ENCODE results near the gene BORCS6. TPM values are rescaled to one million over a fixed set of nuclear protein-coding genes. Genes with fewer than 3 reads are reported as not detected.

Gene BORCS6
- total and polyA plus RNA-seq, 2 of the 13 experiments (the other 11 are each of a cell fraction or from before 2014, with no cell fraction given), result 2.0 to 5.1 TPM

DNA sequence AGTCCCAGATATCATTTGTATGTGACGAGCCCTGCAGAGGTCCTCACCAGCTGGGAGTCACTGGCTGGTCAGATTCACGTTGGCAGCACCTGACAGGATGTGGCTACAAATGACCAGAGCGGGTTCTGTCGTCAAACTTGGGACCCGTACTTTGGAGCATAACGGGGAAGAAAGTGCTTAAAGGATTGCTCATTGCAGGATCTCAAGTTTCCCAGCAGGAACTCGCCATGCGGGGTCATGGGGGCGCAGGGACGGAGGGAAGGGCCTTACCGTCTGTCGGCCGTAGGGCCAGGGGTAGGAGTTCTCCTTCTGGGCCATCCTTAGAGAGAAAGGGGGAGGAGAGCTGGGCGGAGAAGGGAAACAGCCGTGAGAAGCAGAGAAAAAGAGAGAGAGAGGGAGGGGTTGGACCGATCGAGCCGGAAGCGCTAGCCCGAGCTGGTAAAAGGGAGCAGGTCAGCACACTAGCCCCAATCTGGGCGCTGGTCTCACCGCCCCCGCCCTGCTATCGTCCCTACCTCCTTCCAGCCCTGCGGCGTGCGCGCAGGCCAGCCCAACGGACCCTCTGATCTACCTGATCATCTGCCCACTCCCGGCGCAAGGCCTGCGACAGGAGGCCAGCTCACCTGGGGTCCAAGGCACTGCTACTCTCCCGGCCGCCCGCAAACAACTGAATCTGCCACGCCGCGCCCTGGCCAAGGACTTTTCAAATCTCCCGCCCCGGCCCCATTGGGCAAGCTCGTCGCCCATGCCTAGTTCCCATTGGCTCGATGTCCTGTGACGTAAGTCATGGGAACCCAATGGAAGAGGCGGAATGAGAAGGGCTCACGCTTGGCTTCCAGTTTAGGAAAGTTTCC is 20.2 kb upstream of the BORCS6 start, which contains the start of gene AURKB (continued):
- TF ChIP-seq ZFX (CRISPR knock-in tag; IDR thresholded peaks at IDR 0.05; ENCODE audit: low read depth), result peak; percentile 92
- TF ChIP-seq MTA1 (CRISPR knock-in tag; IDR thresholded peaks at IDR 0.05; ENCODE audit: borderline replicate concordance), result peak; percentile 58; the same call in 1 of the 2 replicates
- no peak; the same call in 1 of the 2 replicates for TF ChIP-seq SNAPC2 (CRISPR knock-in tag; IDR thresholded peaks at IDR 0.05)
- TF ChIP-seq, protein P1, sequence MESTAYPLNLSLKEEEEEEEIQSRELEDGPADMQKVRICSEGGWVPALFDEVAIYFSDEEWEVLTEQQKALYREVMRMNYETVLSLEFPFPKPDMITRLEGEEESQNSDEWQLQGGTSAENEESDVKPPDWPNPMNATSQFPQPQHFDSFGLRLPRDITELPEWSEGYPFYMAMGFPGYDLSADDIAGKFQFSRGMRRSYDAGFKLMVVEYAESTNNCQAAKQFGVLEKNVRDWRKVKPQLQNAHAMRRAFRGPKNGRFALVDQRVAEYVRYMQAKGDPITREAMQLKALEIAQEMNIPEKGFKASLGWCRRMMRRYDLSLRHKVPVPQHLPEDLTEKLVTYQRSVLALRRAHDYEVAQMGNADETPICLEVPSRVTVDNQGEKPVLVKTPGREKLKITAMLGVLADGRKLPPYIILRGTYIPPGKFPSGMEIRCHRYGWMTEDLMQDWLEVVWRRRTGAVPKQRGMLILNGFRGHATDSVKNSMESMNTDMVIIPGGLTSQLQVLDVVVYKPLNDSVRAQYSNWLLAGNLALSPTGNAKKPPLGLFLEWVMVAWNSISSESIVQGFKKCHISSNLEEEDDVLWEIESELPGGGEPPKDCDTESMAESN (CRISPR knock-in tag; conservative IDR thresholded peaks at IDR 0.05), result peak; percentile 82
- no peak for TF ChIP-seq ZNF703 (CRISPR knock-in tag; IDR thresholded peaks at IDR 0.05; ENCODE audit: borderline replicate concordance)
- TF ChIP-seq, protein P2, sequence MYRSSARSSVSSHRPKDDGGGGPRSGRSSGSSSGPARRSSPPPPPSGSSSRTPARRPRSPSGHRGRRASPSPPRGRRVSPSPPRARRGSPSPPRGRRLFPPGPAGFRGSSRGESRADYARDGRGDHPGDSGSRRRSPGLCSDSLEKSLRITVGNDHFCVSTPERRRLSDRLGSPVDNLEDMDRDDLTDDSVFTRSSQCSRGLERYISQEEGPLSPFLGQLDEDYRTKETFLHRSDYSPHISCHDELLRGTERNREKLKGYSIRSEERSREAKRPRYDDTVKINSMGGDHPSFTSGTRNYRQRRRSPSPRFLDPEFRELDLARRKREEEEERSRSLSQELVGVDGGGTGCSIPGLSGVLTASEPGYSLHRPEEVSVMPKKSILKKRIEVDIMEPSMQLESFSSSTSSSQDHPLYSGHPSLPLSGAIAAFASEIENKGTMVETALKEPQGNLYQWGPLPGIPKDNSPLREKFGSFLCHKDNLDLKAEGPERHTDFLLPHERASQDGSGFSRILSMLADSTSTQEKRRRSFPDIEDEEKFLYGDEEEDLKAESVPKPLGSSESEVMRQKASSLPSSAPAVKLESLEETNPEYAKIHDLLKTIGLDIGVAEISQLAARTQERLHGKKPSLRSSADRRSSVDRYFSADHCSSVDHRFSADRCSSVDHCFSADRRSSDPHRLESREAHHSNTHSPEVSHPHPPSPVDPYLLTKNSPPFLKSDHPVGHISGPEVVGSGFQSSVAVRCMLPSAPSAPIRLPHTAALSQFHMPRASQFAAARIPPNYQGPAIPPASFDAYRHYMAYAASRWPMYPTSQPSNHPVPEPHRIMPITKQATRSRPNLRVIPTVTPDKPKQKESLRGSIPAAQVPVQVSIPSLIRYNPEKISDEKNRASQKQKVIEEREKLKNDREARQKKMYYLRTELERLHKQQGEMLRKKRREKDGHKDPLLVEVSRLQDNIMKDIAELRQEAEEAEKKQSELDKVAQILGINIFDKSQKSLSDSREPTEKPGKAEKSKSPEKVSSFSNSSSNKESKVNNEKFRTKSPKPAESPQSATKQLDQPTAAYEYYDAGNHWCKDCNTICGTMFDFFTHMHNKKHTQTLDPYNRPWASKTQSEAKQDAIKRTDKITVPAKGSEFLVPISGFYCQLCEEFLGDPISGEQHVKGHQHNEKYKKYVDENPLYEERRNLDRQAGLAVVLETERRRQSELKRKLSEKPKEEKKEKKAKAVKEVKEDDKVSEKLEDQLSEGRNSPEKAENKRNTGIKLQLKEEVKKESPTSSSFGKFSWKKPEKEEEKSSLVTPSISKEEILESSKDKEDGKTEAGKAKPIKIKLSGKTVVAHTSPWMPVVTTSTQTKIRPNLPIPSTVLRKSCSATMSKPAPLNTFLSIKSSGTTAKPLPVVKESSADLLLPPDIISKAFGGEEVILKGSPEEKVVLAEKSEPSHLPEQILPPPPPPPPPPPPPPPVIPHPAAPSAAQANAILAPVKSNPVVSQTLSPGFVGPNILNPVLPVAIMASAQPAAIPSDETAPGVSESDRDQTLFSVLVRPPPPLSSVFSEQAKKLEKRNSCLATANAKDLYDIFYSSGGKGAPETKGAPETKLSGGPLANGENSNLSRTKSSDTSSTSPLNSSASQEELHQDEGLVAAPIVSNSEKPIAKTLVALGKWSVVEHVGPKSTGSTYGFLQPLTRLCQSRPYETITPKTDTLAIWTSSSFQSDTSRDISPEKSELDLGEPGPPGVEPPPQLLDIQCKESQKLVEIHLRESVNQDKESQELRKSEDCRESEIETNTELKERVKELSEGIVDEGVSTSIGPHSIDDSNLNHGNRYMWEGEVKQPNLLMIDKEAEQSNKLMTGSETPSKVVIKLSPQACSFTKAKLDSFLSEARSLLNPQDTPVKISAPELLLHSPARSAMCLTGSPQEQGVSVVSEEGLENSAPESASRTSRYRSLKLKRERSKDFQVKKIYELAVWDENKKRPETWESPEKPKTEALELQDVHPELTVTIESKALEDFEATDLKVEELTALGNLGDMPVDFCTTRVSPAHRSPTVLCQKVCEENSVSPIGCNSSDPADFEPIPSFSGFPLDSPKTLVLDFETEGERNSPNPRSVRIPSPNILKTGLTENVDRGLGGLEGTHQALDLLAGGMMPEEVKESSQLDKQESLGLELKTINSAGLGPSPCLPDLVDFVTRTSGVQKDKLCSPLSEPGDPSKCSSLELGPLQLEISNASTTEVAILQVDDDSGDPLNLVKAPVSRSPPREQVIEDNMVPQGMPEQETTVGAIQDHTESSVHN (CRISPR knock-in tag; IDR thresholded peaks at IDR 0.05), result no peak; the same call in 1 of the 2 replicates
- TF ChIP-seq XBP1 (CRISPR knock-in tag; IDR thresholded peaks at IDR 0.05), result no peak
- TF ChIP-seq, protein P3, sequence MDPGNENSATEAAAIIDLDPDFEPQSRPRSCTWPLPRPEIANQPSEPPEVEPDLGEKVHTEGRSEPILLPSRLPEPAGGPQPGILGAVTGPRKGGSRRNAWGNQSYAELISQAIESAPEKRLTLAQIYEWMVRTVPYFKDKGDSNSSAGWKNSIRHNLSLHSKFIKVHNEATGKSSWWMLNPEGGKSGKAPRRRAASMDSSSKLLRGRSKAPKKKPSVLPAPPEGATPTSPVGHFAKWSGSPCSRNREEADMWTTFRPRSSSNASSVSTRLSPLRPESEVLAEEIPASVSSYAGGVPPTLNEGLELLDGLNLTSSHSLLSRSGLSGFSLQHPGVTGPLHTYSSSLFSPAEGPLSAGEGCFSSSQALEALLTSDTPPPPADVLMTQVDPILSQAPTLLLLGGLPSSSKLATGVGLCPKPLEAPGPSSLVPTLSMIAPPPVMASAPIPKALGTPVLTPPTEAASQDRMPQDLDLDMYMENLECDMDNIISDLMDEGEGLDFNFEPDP (CRISPR knock-in tag; conservative IDR thresholded peaks at IDR 0.05), result no peak
- TF ChIP-seq, protein P4, sequence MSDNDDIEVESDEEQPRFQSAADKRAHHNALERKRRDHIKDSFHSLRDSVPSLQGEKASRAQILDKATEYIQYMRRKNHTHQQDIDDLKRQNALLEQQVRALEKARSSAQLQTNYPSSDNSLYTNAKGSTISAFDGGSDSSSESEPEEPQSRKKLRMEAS (IDR thresholded peaks at IDR 0.05), result peak; percentile 97
- no peak for TF ChIP-seq SIX1 (CRISPR knock-in tag; IDR thresholded peaks at IDR 0.05; ENCODE audit: borderline replicate concordance)
- no peak for TF ChIP-seq MIER3 (CRISPR knock-in tag; IDR thresholded peaks at IDR 0.05; ENCODE audit: borderline replicate concordance)
- TF ChIP-seq ERF (CRISPR knock-in tag; IDR thresholded peaks at IDR 0.05), result no peak
- TF ChIP-seq PCBP1 (IDR thresholded peaks at IDR 0.05; ENCODE audit: borderline replicate concordance, low read depth, low read length), result 0 out of 2 replicates have a peak, but pooled peaks have one; percentile 55
- TF ChIP-seq, protein P5, sequence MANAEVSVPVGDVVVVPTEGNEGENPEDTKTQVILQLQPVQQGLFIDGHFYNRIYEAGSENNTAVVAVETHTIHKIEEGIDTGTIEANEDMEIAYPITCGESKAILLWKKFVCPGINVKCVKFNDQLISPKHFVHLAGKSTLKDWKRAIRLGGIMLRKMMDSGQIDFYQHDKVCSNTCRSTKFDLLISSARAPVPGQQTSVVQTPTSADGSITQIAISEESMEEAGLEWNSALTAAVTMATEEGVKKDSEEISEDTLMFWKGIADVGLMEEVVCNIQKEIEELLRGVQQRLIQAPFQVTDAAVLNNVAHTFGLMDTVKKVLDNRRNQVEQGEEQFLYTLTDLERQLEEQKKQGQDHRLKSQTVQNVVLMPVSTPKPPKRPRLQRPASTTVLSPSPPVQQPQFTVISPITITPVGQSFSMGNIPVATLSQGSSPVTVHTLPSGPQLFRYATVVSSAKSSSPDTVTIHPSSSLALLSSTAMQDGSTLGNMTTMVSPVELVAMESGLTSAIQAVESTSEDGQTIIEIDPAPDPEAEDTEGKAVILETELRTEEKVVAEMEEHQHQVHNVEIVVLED (CRISPR knock-in tag; IDR thresholded peaks at IDR 0.05; ENCODE audit: borderline replicate concordance), result no peak; the same call in 1 of the 2 replicates

Measured in HepG2 (cell line).